Colon (tissue), 2 donors: ENCODE data around the gene OCIAD1.
"Not testable (repeated sequence)": the region's sequence is repeated elsewhere in the genome, so short reads cannot be mapped to it uniquely, and the experiment has no call there.

ENCODE experiments used
- FAIRE-seq: peaks from 2 replicates; lab custom pipeline; 2012; peaks lifted over from hg19 to GRCh38; lab: Jason Lieb, UNC
- donor health status: control.
- donor health status: control.

Gene OCIAD1

DNA sequence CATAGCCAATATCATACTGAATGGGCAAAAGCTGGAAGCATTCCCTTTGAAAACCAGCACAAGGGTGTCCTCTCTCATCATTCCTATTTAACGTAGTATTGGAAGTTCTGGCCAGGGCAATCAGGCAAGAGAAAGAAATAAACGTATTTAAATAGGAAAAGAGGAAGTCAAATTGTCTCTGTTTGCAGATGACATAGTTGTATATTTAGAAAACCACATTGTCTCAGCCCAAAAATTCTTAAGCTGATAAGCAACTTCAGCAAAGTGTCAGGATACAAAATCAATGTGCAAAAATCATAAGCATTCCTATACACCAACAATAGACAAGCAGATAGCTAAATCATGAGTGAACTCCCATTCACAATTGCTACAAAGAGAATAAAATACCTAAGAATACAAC lies 9.5 kb upstream of the OCIAD1 start:
- FAIRE-seq = not testable (repeated sequence)

DNA sequence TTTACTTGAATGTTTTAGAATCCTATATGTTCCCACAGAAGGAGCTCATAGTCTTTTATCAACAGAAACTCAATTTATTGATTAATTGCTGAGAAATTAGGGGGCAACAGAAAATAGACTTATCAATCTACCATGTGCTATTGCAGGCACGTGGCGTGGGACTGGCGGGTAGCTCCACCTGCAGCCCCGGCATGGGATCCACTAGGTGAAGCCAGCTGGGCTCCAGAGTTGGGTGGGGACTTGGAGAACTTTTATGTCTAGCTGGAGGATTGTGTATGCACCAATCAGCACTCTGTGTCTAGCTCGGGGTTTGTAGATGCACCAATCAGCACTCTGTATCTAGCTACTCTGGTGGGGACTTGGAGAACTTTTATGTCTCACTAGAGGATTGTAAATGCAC lies 3.3 kb upstream of the OCIAD1 start:
- no peak for FAIRE-seq

- FAIRE-seq = no peak
Measured at GRCh38 chr4:48831532-48832030, 693 bp downstream of the OCIAD1 start.

DNA sequence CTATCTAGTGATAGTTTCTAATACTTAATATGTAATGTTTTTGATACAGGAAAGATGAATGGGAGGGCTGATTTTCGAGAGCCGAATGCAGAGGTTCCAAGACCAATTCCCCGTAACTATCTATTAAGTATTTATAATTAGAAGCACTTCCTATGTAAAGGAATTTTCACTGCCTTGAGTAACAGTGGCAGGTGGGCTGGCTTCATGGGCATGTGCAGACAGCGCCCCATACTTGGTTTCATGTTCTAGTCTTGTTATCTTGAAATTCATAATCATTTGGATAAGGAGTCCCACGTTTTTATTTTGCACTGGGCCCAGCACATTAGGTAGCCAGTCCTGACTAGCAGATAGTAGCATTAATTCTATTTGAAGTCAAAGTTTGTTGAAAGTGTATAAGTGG lies 1.7 kb downstream of the OCIAD1 start:
- no peak for FAIRE-seq

- FAIRE-seq = no peak
Measured at GRCh38 chr4:48836658-48837057, 5.8 kb downstream of the OCIAD1 start.

- no peak for FAIRE-seq
Measured at GRCh38 chr4:48841045-48841827, 10.3 kb downstream of the OCIAD1 start.

- FAIRE-seq = no peak
Measured at GRCh38 chr4:48844843-48845242, 14.0 kb downstream of the OCIAD1 start.

GRCh38 chr4:48848799-48849198 lies 17.9 kb downstream of the OCIAD1 start:
- not testable (repeated sequence) for FAIRE-seq

GRCh38 chr4:48851651-48852050 lies 20.8 kb downstream of the OCIAD1 start:
- FAIRE-seq = no peak

- FAIRE-seq = no peak
Measured at GRCh38 chr4:48853604-48854394, 22.9 kb downstream of the OCIAD1 start.

GRCh38 chr4:48854395-48854683 lies 23.5 kb downstream of the OCIAD1 start:
- FAIRE-seq = no peak

DNA sequence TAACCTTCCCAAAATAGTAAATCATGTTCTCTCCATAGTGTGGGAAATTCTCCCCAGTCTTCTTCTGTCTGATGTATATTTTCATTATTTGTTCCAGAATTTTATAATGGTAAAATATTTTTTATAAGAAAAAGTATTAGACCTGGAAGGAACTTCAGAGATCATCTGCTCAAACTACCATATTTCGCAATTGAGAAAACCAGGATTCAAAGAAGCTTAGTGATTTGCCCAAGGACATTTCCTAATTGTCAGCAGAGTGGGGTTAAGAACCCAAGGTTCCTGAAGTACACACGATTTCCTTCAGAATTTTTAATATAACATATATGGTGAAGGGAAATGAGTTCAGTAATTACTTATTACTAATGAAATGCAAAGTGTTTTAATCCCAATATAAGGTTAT lies 24.1 kb downstream of the OCIAD1 start:
- no peak for FAIRE-seq

DNA sequence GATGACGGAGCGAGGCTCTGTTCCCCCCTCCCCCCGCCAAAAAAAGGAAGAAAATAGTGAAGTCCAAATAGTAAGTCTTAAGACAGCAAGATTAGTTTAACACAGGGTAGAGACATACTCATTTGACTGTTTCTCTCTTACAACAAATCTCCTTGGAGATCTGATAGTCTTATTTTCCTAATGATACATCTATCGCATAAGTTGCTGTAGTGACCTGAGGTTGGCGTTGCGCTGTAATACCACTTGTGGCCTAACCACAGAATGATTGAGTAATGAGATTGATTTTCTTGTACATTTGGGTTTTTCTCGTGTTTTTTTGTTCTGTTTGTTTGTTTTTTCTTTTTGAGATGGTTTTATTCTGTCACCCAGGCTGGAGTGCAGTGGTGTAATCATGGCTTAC lies 27.2 kb downstream of the OCIAD1 start:
- no peak for FAIRE-seq

- no peak for FAIRE-seq
Measured at GRCh38 chr4:48862038-48862437, 31.1 kb downstream of the OCIAD1 start.

- no peak for FAIRE-seq
Measured at GRCh38 chr4:48862661-48863060, 31.8 kb downstream of the OCIAD1 start.

GRCh38 chr4:48863728-48864127 lies 32.8 kb downstream of the OCIAD1 start:
- no peak for FAIRE-seq

DNA sequence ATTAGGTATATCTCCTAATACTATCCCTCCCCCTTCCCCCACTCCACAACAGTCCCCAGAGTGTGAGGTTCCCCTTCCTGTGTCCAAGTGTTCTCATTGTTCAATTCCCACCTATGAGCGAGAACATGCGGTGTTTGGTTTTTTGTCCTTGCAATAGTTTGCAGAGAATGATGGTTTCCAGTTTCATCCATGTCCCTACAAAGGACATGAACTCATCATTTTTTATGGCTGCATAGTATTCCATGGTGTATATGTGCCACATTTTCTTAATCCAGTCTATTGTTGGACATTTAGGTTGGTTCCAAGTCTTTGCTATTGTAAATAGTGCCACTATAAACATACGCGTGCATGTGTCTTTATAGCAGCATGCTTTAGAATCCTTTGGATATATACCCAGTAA lies 33.8 kb downstream of the OCIAD1 start:
- FAIRE-seq = not testable (repeated sequence)

- no peak for FAIRE-seq
Measured at GRCh38 chr4:48877827-48878535, 47.1 kb downstream of the OCIAD1 start.

GRCh38 chr4:48879561-48880442 lies 48.9 kb downstream of the OCIAD1 start:
- FAIRE-seq = no peak

DNA sequence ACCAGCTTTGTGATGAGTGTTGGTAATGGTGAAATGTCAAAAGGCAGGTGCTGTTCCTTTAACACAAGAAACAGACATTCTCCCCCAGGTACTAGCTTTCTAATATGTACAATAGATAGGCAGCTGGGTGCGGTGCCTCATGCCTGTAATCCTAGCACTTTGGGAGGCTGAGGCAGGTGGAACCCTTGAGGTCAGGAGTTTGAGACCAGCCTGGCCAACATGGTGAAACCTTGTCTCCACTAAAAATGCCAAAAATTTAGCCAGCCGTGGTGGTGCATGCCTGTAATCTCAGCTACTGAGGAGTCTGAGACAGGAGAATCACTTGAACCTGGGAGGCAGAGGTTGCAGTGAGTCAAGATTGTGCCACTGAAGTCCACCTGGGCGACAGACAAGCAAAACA lies 50.8 kb downstream of the OCIAD1 start:
- FAIRE-seq = not testable (repeated sequence)

GRCh38 chr4:48889750-48890149 lies 58.9 kb downstream of the OCIAD1 start:
- FAIRE-seq = not testable (repeated sequence)
